CD14-positive monocyte (primary cell): ENCODE data around the gene MAPK4. TPM values are rescaled to one million over a fixed set of nuclear protein-coding genes. Genes with fewer than 3 reads are reported as not detected.

ENCODE experiments used
- DNase-seq, 3 donors: peaks; one replicate each; pipeline ENCODE4 v3.0.0-alpha.2; 2011 to 2022
- H2AFZ ChIP-seq: 2 replicates; pipeline ENCODE4 v1.6.0; 2012; ENCODE audit warnings: mild to moderate bottlenecking, low read depth, low read length, inconsistent platforms; ENCODE audit not compliant: insufficient read depth, poor library complexity, severe bottlenecking
- H3K27ac ChIP-seq, 2 donors: 1 replicate in 1 of 2; 2 replicates in 1 of 2; pipeline ENCODE4 v1.5.1; 2012 to 2013; ENCODE audit warnings: low read length in 2 of 2, control low read depth in 1 of 2, inconsistent platforms in 1 of 2, low read depth in 1 of 2, mild to moderate bottlenecking in 1 of 2
- H3K27me3 ChIP-seq, 2 donors: one replicate each; pipeline versions ENCODE4 v1.6.0 to v1.6.1; 2011 to 2013; ENCODE audit warnings: low read length in 2 of 2; ENCODE audit not compliant: control insufficient read depth in 2 of 2, insufficient read depth in 2 of 2
- H3K36me3 ChIP-seq, 2 donors: replicated peaks in 1 of 2; 1 replicate in 1 of 2; 2 replicates in 1 of 2; pipeline versions ENCODE4 v1.5.1 to v1.6.1; 2012 to 2013; ENCODE audit warnings: low read length in 2 of 2, control low read depth in 1 of 2, inconsistent platforms in 1 of 2, mild to moderate bottlenecking in 1 of 2; ENCODE audit not compliant: insufficient read depth in 2 of 2, control insufficient read depth in 1 of 2
- H3K4me1 ChIP-seq, 2 donors: 1 replicate in 1 of 2; 2 replicates in 1 of 2; pipeline versions ENCODE4 v1.5.1 to v1.6.1; 2012 to 2013; ENCODE audit warnings: low read length in 2 of 2, control low read depth in 1 of 2, inconsistent platforms in 1 of 2, mild to moderate bottlenecking in 1 of 2, moderate library complexity in 1 of 2; ENCODE audit not compliant: insufficient read depth in 2 of 2, control insufficient read depth in 1 of 2
- H3K4me2 ChIP-seq: replicated peaks from 2 replicates; pipeline ENCODE3; 2012; ENCODE audit warnings: low read length, moderate library complexity, mild to moderate bottlenecking; ENCODE audit not compliant: poor library complexity, severe bottlenecking; ENCODE audit errors: extremely low read depth
- H3K4me3 ChIP-seq, 3 experiments: fragments of 200-600 bp in 1 of 3; sonication (generic) in 1 of 3; replicated peaks in 1 of 3; 1 replicate in 2 of 3; 2 replicates in 1 of 3; pipeline ENCODE4 v1.5.1; 2011 to 2013; ENCODE audit warnings: low read length in 3 of 3, mild to moderate bottlenecking in 3 of 3, control low read depth in 2 of 3, low read depth in 2 of 3, inconsistent platforms in 1 of 3, moderate library complexity in 1 of 3
- H3K79me2 ChIP-seq: 2 replicates; pipeline ENCODE4 v1.6.0; 2012; ENCODE audit warnings: mild to moderate bottlenecking, control low read depth, inconsistent platforms, low read length, moderate library complexity; ENCODE audit not compliant: insufficient read depth
- H3K9ac ChIP-seq: 2 replicates; pipeline ENCODE4 v1.6.0; 2017; ENCODE audit warnings: low read length, mild to moderate bottlenecking; ENCODE audit not compliant: insufficient read depth, poor library complexity, severe bottlenecking
- H3K9me3 ChIP-seq, 2 donors: replicated peaks in 1 of 2; 1 replicate in 1 of 2; 2 replicates in 1 of 2; pipeline versions ENCODE4 v1.5.1 to v1.6.1; 2012 to 2013; ENCODE audit warnings: low read length in 2 of 2, control low read depth in 1 of 2; ENCODE audit not compliant: control insufficient read depth in 1 of 2, insufficient read depth in 1 of 2
- H4K20me1 ChIP-seq: 2 replicates; pipeline ENCODE4 v1.6.0; 2012; ENCODE audit warnings: mild to moderate bottlenecking, low read length, control low read depth, moderate library complexity; ENCODE audit not compliant: insufficient read depth
- H3K27ac Mint-ChIP-seq, 7 donors: one replicate each; pipeline ENCODE4 v1.8.0; 2020; ENCODE audit warnings: mild to moderate bottlenecking in 7 of 7, mixed read lengths in 7 of 7, moderate library complexity in 6 of 7, inconsistent platforms in 2 of 7
- H3K27me3 Mint-ChIP-seq, 3 donors: one replicate each; pipeline ENCODE4 v1.8.0; 2021 to 2022; ENCODE audit warnings: low read depth in 3 of 3, mild to moderate bottlenecking in 3 of 3, mixed read lengths in 3 of 3, moderate library complexity in 3 of 3, inconsistent platforms in 1 of 3
- H3K36me3 Mint-ChIP-seq, 2 donors: one replicate each; pipeline ENCODE4 v1.8.0; 2020; ENCODE audit warnings: mixed read lengths in 2 of 2, inconsistent platforms in 1 of 2, mild to moderate bottlenecking in 1 of 2
- H3K4me1 Mint-ChIP-seq: one replicate; pipeline ENCODE4 v1.8.0; 2020; ENCODE audit warnings: mild to moderate bottlenecking, mixed read lengths
- H3K4me3 Mint-ChIP-seq, 2 donors: one replicate each; pipeline ENCODE4 v1.8.0; 2020; ENCODE audit warnings: mild to moderate bottlenecking in 2 of 2, mixed read lengths in 2 of 2, moderate library complexity in 1 of 2
- H3K9me3 Mint-ChIP-seq, 7 donors: one replicate each; pipeline ENCODE4 v1.8.0; 2020 to 2022; ENCODE audit warnings: mixed read lengths in 7 of 7, mild to moderate bottlenecking in 6 of 7, moderate library complexity in 6 of 7, inconsistent platforms in 2 of 7
- WGBS: methylation state at CpG from one replicate; pipeline ENCODE4 v1.1.5; 2013; ENCODE audit warnings: missing lambda C conversion rate; ENCODE audit not compliant: insufficient coverage; 5-methylcytosine and 5-hydroxymethylcytosine counted together
- intact Hi-C, 2 donors: fragments of 100-400 bp; cut with micrococcal nuclease; formaldehyde crosslinking; loops; one replicate each; pipeline versions ENCODE4 v1.15.0 to v1.15.1; 2023
- polyA plus RNA-seq, 3 donors: library from polyadenylated mRNA; depleted of rRNA in 1 of 3; unstranded in 2 of 3; stranded (reverse) in 1 of 3; fragments of 300-500 nt in 2 of 3; fragments of >200 nt in 1 of 3; fragmentation: Illumina TruSeq in 2 of 3; gene quantifications; 1 replicate in 2 of 3; 2 replicates in 1 of 3; pipeline ENCODE4 v1.2.3, GENCODE V29; 2012 to 2021
- TF ChIP-seq, protein P1 (sequence below): fragments of 200-600 bp; IDR thresholded peaks from one replicate; pipeline ENCODE4 v1.8.0; 2022; ENCODE audit warnings: antibody characterized with exemption, mild to moderate bottlenecking

The MAPK4 gene
- polyA plus RNA-seq, 3 donors = not detected

DNA sequence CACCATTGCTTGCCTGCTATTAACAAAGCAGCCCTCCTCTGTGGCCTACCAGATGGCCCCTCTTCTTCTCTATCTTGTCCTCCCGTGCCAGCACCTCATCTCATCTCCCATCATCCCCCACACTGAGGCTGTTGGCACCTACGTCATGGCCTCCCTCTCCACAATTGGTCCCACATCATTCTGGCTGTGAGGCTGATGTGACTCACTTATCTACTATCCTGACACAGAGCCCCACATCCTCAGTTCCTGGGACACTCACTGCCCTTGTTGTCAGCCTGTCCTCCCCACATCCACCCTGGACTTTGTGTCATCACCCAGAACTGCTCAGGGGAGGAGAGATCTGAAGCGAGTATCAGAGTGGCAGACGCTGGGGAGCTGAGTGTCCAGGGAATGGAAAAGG is 157.0 kb downstream of the MAPK4 start:
- DNase-seq = no peak
- no peaks in the 10 kb centered on the region for H3K36me3 Mint-ChIP-seq
- WGBS = 77% methylated on average over 4 of the region's 4 CpGs

DNA sequence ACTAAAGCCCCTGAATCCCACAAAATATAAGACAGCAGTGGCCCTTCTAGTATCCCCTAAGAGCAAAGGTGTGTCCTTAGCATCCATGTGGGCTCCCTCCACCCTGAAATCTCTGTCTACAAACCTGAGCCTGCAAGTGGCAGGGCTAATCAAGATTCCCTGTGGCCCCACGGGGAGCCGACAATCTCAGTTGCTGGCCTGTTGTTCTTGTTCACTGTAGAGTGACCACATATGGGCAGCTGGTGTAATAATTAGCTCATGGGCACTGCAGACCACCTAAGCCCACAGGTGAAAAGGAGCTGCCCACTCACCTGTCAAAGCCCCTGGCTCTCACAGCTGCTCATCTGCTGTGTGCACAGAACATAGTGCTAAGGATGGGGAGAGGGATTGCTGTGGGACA is 157.7 kb downstream of the MAPK4 start:
- Histone ChIP-seq H3K4me3 (no peak overlapping the region), H4K20me1 (no peaks in the 10 kb centered on the region), H3K4me2 (no peak overlapping the region), H3K79me2 (no peaks in the 10 kb centered on the region), H3K27ac (no peak overlapping the region), H3K4me1 (no peaks in the 10 kb centered on the region), H3K27me3 (no peaks in the 10 kb centered on the region), H2AFZ (no peak overlapping the region), H3K36me3 (no peaks in the 10 kb centered on the region), H3K9ac (no peak overlapping the region), H3K9me3 (no peaks in the 10 kb centered on the region)
- DNase-seq = no peak
- intact Hi-C loops = no loop called here
- H3K9me3 Mint-ChIP-seq = peaks cover 2 to 15% (median 3%) of the 10 kb centered on the region in 7 donors
- no peaks in the 10 kb centered on the region for H3K36me3 Mint-ChIP-seq
- no peaks in the 10 kb centered on the region for H3K4me1 Mint-ChIP-seq
- no peak overlapping the region for H3K4me3 Mint-ChIP-seq
- WGBS = 100% methylated on average over 1 of the region's 2 CpGs
- peaks cover 0 to 4% (median 2%) of the 10 kb centered on the region in 3 donors for H3K27me3 Mint-ChIP-seq
- TF ChIP-seq, protein P1, sequence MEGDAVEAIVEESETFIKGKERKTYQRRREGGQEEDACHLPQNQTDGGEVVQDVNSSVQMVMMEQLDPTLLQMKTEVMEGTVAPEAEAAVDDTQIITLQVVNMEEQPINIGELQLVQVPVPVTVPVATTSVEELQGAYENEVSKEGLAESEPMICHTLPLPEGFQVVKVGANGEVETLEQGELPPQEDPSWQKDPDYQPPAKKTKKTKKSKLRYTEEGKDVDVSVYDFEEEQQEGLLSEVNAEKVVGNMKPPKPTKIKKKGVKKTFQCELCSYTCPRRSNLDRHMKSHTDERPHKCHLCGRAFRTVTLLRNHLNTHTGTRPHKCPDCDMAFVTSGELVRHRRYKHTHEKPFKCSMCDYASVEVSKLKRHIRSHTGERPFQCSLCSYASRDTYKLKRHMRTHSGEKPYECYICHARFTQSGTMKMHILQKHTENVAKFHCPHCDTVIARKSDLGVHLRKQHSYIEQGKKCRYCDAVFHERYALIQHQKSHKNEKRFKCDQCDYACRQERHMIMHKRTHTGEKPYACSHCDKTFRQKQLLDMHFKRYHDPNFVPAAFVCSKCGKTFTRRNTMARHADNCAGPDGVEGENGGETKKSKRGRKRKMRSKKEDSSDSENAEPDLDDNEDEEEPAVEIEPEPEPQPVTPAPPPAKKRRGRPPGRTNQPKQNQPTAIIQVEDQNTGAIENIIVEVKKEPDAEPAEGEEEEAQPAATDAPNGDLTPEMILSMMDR = no peak
- H3K27ac Mint-ChIP-seq = no peak overlapping the region

More for the DNA sequence above, 157.0 kb downstream of the MAPK4 start:
- Histone ChIP-seq H3K9me3 (no peaks in the 10 kb centered on the region), H2AFZ (no peak overlapping the region), H3K27ac (no peak overlapping the region), H3K4me1 (no peaks in the 10 kb centered on the region), H3K9ac (no peak overlapping the region), H4K20me1 (no peaks in the 10 kb centered on the region), H3K79me2 (no peaks in the 10 kb centered on the region), H3K4me3 (no peak overlapping the region), H3K36me3 (no peaks in the 10 kb centered on the region), H3K4me2 (no peak overlapping the region), H3K27me3 (no peaks in the 10 kb centered on the region)
- Mint-ChIP-seq H3K4me3 (no peak overlapping the region), H3K27ac (no peak overlapping the region), H3K9me3 (peaks cover 2 to 12% (median 3%) of the 10 kb centered on the region in 7 donors), H3K4me1 (no peaks in the 10 kb centered on the region), H3K27me3 (peaks cover 1 to 4% (median 2%) of the 10 kb centered on the region in 3 donors)
- TF ChIP-seq, protein P1 = no peak
- intact Hi-C loops = no loop called here
